ENCODE measurements around the gene ATXN2L. TPM values are rescaled to one million over a fixed set of nuclear protein-coding genes. Genes with fewer than 3 reads are reported as not detected.

ATXN2L gene
- total and polyA plus RNA-seq, 2 of the 13 experiments (the other 11 are each of a cell fraction or from before 2014, with no cell fraction given) = 40.8 to 55.1 TPM

DNA sequence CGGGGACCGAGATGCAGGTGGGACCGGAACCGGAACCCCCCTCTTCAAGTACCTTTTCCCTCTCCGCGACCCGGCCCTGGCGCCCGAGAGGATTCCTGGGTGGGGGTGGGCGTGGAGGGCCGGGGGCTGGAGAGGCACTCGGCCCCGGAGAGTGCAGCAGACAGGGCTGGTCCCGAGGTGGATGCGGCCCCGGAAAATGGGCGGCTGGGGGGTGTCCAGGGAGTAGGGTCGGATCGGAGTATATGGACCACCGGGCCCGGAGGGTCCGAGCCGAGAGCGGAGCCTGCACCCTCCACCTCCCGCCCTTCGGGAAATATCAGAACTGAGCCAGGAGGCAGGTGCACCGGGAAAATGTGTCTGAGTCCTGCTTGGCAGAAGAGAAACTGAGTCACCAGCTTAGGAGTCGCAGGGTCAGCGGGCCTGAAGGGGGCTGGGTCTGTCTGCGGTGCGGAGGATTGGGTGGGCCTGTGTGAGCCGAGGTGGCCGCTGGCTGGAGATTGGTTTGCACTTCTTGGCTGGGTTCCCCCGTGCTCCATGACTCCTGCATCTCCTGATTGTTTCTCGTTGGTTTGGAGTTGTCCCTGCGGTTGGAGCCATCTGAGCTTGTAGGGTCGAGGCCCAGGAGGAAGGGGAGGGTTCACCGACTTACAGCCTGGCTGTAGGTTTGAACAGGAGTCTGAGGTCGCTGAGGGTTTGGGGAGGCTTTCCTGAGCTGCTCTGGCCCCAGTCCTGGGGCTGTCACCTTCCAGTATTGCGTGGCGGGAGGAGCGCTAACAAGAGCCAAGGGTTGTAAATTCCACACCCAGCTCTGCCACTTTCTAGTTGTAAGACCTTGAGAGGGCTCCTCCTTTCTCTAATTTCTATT lies 41.4 kb downstream of the ATXN2L start (continued):
- TF ChIP-seq, protein P1, sequence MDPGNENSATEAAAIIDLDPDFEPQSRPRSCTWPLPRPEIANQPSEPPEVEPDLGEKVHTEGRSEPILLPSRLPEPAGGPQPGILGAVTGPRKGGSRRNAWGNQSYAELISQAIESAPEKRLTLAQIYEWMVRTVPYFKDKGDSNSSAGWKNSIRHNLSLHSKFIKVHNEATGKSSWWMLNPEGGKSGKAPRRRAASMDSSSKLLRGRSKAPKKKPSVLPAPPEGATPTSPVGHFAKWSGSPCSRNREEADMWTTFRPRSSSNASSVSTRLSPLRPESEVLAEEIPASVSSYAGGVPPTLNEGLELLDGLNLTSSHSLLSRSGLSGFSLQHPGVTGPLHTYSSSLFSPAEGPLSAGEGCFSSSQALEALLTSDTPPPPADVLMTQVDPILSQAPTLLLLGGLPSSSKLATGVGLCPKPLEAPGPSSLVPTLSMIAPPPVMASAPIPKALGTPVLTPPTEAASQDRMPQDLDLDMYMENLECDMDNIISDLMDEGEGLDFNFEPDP (CRISPR knock-in tag; conservative IDR thresholded peaks at IDR 0.05) = no peak
- TF ChIP-seq, protein P2, sequence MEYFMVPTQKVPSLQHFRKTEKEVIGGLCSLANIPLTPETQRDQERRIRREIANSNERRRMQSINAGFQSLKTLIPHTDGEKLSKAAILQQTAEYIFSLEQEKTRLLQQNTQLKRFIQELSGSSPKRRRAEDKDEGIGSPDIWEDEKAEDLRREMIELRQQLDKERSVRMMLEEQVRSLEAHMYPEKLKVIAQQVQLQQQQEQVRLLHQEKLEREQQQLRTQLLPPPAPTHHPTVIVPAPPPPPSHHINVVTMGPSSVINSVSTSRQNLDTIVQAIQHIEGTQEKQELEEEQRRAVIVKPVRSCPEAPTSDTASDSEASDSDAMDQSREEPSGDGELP (IDR thresholded peaks at IDR 0.05; ENCODE audit: borderline replicate concordance, low read depth) = no peak
- 0 out of 2 replicates have a peak, but pooled peaks have one; percentile 31 for TF ChIP-seq NFE2L1 (CRISPR knock-in tag; IDR thresholded peaks at IDR 0.05; ENCODE audit: borderline replicate concordance)
- no peak for TF ChIP-seq AGO2 (optimal IDR thresholded peaks at IDR 0.05; ENCODE audit: low read depth, low read length)
- TF ChIP-seq HHEX (CRISPR knock-in tag; IDR thresholded peaks at IDR 0.05) = no peak
- TF ChIP-seq ZBTB7B (CRISPR knock-in tag; IDR thresholded peaks at IDR 0.05) = no peak
- TF ChIP-seq ZNF24 (IDR thresholded peaks at IDR 0.05) = no peak
- TF ChIP-seq, protein P3, sequence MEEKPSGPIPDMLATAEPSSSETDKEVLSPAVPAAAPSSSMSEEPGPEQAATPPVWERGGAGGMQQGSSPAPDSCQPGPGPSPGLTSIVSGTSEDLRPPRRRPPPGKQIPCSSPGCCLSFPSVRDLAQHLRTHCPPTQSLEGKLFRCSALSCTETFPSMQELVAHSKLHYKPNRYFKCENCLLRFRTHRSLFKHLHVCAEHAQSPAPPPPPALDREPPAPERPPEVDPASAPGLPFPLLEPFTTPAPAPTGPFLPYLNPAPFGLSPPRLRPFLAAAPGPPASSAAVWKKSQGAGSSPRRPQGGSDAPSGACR (CRISPR knock-in tag; IDR thresholded peaks at IDR 0.05) = no peak; the same call in 1 of the 2 replicates
- no peak; the same call in 1 of the 2 replicates for TF ChIP-seq FOXO1 (CRISPR knock-in tag; IDR thresholded peaks at IDR 0.05)
- TF ChIP-seq, protein P4, sequence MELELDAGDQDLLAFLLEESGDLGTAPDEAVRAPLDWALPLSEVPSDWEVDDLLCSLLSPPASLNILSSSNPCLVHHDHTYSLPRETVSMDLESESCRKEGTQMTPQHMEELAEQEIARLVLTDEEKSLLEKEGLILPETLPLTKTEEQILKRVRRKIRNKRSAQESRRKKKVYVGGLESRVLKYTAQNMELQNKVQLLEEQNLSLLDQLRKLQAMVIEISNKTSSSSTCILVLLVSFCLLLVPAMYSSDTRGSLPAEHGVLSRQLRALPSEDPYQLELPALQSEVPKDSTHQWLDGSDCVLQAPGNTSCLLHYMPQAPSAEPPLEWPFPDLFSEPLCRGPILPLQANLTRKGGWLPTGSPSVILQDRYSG (CRISPR knock-in tag; IDR thresholded peaks at IDR 0.05) = no peak
- TF ChIP-seq IRF2 (CRISPR knock-in tag; IDR thresholded peaks at IDR 0.05) = no peak
- no peak for TF ChIP-seq TBX3 (IDR thresholded peaks at IDR 0.05; ENCODE audit: borderline replicate concordance)
- TF ChIP-seq ZNF788 (CRISPR knock-in tag; IDR thresholded peaks at IDR 0.05; ENCODE audit: borderline replicate concordance) = 0 out of 2 replicates have a peak, but pooled peaks have one; percentile 10
- TF ChIP-seq HMG20B (CRISPR knock-in tag; conservative IDR thresholded peaks at IDR 0.05) = no peak
- TF ChIP-seq ZSCAN30 (CRISPR knock-in tag; IDR thresholded peaks at IDR 0.05) = no peak
- TF ChIP-seq, protein P5, sequence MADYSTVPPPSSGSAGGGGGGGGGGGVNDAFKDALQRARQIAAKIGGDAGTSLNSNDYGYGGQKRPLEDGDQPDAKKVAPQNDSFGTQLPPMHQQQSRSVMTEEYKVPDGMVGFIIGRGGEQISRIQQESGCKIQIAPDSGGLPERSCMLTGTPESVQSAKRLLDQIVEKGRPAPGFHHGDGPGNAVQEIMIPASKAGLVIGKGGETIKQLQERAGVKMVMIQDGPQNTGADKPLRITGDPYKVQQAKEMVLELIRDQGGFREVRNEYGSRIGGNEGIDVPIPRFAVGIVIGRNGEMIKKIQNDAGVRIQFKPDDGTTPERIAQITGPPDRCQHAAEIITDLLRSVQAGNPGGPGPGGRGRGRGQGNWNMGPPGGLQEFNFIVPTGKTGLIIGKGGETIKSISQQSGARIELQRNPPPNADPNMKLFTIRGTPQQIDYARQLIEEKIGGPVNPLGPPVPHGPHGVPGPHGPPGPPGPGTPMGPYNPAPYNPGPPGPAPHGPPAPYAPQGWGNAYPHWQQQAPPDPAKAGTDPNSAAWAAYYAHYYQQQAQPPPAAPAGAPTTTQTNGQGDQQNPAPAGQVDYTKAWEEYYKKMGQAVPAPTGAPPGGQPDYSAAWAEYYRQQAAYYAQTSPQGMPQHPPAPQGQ (CRISPR knock-in tag; IDR thresholded peaks at IDR 0.05; ENCODE audit: borderline replicate concordance) = no peak
- TF ChIP-seq, protein P6, sequence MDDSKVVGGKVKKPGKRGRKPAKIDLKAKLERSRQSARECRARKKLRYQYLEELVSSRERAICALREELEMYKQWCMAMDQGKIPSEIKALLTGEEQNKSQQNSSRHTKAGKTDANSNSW (CRISPR knock-in tag; IDR thresholded peaks at IDR 0.05; ENCODE audit: borderline replicate concordance) = no peak
- TF ChIP-seq SCMH1 (CRISPR knock-in tag; IDR thresholded peaks at IDR 0.05; ENCODE audit: borderline replicate concordance) = no peak
- TF ChIP-seq, protein P7, sequence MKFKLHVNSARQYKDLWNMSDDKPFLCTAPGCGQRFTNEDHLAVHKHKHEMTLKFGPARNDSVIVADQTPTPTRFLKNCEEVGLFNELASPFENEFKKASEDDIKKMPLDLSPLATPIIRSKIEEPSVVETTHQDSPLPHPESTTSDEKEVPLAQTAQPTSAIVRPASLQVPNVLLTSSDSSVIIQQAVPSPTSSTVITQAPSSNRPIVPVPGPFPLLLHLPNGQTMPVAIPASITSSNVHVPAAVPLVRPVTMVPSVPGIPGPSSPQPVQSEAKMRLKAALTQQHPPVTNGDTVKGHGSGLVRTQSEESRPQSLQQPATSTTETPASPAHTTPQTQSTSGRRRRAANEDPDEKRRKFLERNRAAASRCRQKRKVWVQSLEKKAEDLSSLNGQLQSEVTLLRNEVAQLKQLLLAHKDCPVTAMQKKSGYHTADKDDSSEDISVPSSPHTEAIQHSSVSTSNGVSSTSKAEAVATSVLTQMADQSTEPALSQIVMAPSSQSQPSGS (CRISPR knock-in tag; IDR thresholded peaks at IDR 0.05) = no peak
- TF ChIP-seq ATM (IDR thresholded peaks at IDR 0.05; ENCODE audit: borderline replicate concordance) = no peak
- no peak for TF ChIP-seq CEBPG (CRISPR knock-in tag; IDR thresholded peaks at IDR 0.05)
- no peak for TF ChIP-seq NPAS2 (CRISPR knock-in tag; IDR thresholded peaks at IDR 0.05; ENCODE audit: borderline replicate concordance)
